ENCODE measurements around the gene DLG2.

GRCh38 chr11:84626256-84626655 is 1000.9 kb downstream of the DLG2 start:
- TF ChIP-seq, protein P1, sequence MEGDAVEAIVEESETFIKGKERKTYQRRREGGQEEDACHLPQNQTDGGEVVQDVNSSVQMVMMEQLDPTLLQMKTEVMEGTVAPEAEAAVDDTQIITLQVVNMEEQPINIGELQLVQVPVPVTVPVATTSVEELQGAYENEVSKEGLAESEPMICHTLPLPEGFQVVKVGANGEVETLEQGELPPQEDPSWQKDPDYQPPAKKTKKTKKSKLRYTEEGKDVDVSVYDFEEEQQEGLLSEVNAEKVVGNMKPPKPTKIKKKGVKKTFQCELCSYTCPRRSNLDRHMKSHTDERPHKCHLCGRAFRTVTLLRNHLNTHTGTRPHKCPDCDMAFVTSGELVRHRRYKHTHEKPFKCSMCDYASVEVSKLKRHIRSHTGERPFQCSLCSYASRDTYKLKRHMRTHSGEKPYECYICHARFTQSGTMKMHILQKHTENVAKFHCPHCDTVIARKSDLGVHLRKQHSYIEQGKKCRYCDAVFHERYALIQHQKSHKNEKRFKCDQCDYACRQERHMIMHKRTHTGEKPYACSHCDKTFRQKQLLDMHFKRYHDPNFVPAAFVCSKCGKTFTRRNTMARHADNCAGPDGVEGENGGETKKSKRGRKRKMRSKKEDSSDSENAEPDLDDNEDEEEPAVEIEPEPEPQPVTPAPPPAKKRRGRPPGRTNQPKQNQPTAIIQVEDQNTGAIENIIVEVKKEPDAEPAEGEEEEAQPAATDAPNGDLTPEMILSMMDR (IDR thresholded peaks at IDR 0.05 in 4 of 5, conservative IDR thresholded peaks at IDR 0.05 in 1 of 5), result no peak
- no peak for TF ChIP-seq POLR2A (IDR thresholded peaks at IDR 0.05)
